Large intestine (tissue), 3 donors: ENCODE data around the gene CNTNAP2. TPM values are rescaled to one million over a fixed set of nuclear protein-coding genes. Genes with fewer than 3 reads are reported as not detected.

Experiments used
- DNase-seq, 2 donors: peaks; one replicate each; pipeline versions ENCODE4 v3.0.0 to v3.0.0-alpha.2; 2013
- H3K27ac ChIP-seq: one replicate; pipeline ENCODE4 v1.5.1; 2013; ENCODE audit warnings: low read length
- H3K27me3 ChIP-seq: 2 replicates; pipeline ENCODE4 v1.6.1; 2013; ENCODE audit warnings: low read length; ENCODE audit not compliant: control insufficient read depth, insufficient read depth
- H3K36me3 ChIP-seq: 2 replicates; pipeline ENCODE4 v1.6.1; 2013; ENCODE audit warnings: low read length; ENCODE audit not compliant: control insufficient read depth, insufficient read depth
- H3K4me1 ChIP-seq: one replicate; pipeline ENCODE4 v1.6.1; 2013; ENCODE audit warnings: low read length; ENCODE audit not compliant: control insufficient read depth, insufficient read depth
- H3K4me3 ChIP-seq: one replicate; pipeline ENCODE4 v1.5.1; 2013; ENCODE audit warnings: low read length
- H3K9me3 ChIP-seq: one replicate; pipeline ENCODE4 v1.6.1; 2013; ENCODE audit warnings: mild to moderate bottlenecking, low read depth, low read length, moderate library complexity; ENCODE audit not compliant: control insufficient read depth
- WGBS: methylation state at CpG from one replicate; pipeline ENCODE4 v1.1.5; 2013; ENCODE audit warnings: low lambda C conversion rate; ENCODE audit not compliant: insufficient coverage; 5-methylcytosine and 5-hydroxymethylcytosine counted together
- polyA plus RNA-seq: library from polyadenylated mRNA; unstranded; fragments of 120-200 nt; gene quantifications from one replicate; pipeline ENCODE4 v1.2.1, GENCODE V29; 2013

The CNTNAP2 gene
- polyA plus RNA-seq, 1 donor, result 12.9 TPM

GRCh38 chr7:147912946-147913638 lies 1796.5 kb downstream of the CNTNAP2 start:
- H3K4me1 ChIP-seq, result no peaks in the 10 kb centered on the region
- no peak overlapping the region for H3K4me3 ChIP-seq
- no peaks in the 10 kb centered on the region for H3K9me3 ChIP-seq
- no peaks in the 10 kb centered on the region for H3K27me3 ChIP-seq
- no CpG with 5 or more reads among the region's 2 CpGs for WGBS
- no peak for DNase-seq
- H3K36me3 ChIP-seq, result no peaks in the 10 kb centered on the region
- no peak overlapping the region for H3K27ac ChIP-seq

DNA sequence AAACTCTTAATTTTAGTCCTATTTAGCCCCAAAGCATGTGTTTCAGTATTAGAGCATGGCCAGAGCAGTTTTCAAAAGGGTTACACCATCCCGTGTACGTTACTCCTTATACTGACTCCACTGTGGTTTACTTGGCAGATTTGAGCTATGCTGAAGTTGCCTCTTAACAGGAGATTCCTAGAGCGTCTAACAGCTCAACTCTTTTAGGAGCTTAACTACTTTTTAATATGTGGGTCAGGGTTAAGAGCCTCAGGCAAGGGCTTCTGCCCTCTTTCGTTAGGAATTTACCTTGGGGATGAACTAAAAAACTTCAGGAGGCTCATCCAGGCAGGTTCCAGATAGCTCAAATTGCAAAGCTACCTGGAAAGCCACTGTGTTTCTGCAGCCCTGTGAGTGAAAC lies 1799.2 kb downstream of the CNTNAP2 start:
- Histone ChIP-seq H3K27me3 (no peaks in the 10 kb centered on the region), H3K9me3 (no peaks in the 10 kb centered on the region), H3K27ac (no peak overlapping the region), H3K36me3 (no peaks in the 10 kb centered on the region), H3K4me1 (no peaks in the 10 kb centered on the region), H3K4me3 (no peak overlapping the region)
- WGBS, result no CpG with 5 or more reads among the region's 4 CpGs
- DNase-seq, result no peak

- 88% methylated on average over 2 of the region's 4 CpGs for WGBS
- no peaks in the 10 kb centered on the region for H3K27me3 ChIP-seq
- H3K4me1 ChIP-seq, result no peaks in the 10 kb centered on the region
- H3K36me3 ChIP-seq, result no peaks in the 10 kb centered on the region
- H3K27ac ChIP-seq, result no peak overlapping the region
- no peak for DNase-seq
- no peaks in the 10 kb centered on the region for H3K9me3 ChIP-seq
- H3K4me3 ChIP-seq, result no peak overlapping the region
These were observed 1800.0 kb downstream of the CNTNAP2 start for GRCh38 chr7:147916573-147916972.

DNA sequence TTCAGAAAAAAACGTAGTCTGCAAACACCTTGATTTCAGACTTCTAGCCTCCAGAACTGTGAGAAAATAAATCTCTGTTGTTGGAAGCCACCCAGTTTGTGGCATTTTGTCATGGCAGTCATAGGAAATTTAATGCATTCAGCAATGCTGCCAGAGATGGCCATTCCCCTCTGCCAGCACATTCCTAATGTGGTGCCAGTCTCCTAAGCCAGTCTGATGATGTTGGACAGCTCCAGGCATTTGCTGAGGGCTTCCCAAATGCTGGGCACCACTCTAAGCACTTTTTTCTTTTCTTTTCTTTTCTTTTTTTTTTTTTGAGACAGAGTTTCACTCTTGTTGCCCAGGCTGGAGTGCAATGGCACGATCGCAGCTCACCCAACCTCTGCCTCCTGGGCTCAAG lies 1807.2 kb downstream of the CNTNAP2 start:
- Histone ChIP-seq H3K27ac (no peak overlapping the region), H3K4me1 (no peaks in the 10 kb centered on the region), H3K27me3 (no peaks in the 10 kb centered on the region), H3K9me3 (no peaks in the 10 kb centered on the region), H3K36me3 (no peaks in the 10 kb centered on the region), H3K4me3 (no peak overlapping the region)
- no peak for DNase-seq
- WGBS, result no CpG with 5 or more reads among the region's 3 CpGs

DNA sequence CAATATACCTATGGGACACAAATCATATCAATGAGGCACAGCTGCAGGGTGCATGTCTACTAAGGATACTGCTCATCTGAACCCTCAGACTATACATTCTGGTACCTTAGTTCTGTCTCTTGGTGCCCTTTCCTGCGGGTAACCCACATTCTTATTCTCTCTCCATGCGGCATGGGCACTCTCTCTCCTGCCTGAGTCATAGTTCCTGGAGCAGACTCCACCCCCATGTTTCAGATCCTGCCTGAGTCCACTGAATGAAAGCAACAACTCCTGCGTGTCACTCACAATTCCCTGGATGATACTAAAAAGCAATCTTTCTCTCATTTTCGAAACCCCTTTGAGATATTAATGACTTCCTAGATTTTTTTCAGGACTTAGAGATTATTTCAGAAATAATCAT lies 1820.8 kb downstream of the CNTNAP2 start:
- Histone ChIP-seq H3K27me3 (no peaks in the 10 kb centered on the region), H3K4me3 (no peak overlapping the region), H3K27ac (no peak overlapping the region), H3K9me3 (no peaks in the 10 kb centered on the region), H3K4me1 (no peaks in the 10 kb centered on the region), H3K36me3 (no peaks in the 10 kb centered on the region)
- WGBS, result 100% methylated on average over 1 of the region's 4 CpGs
- no peak for DNase-seq

GRCh38 chr7:147941381-147941780 lies 1824.8 kb downstream of the CNTNAP2 start:
- Histone ChIP-seq H3K4me1 (no peaks in the 10 kb centered on the region), H3K36me3 (no peaks in the 10 kb centered on the region), H3K27me3 (no peaks in the 10 kb centered on the region), H3K9me3 (no peaks in the 10 kb centered on the region), H3K4me3 (no peak overlapping the region), H3K27ac (no peak overlapping the region)
- no peak for DNase-seq
- 0% methylated on average over 1 of the region's 3 CpGs for WGBS

- Histone ChIP-seq H3K4me3 (no peak overlapping the region), H3K36me3 (no peaks in the 10 kb centered on the region), H3K27me3 (no peaks in the 10 kb centered on the region), H3K4me1 (no peaks in the 10 kb centered on the region), H3K9me3 (no peaks in the 10 kb centered on the region), H3K27ac (no peak overlapping the region)
- no peak for DNase-seq
- 90% methylated on average over 2 of the region's 2 CpGs for WGBS
These were observed 1827.7 kb downstream of the CNTNAP2 start for GRCh38 chr7:147944321-147944720.

DNA sequence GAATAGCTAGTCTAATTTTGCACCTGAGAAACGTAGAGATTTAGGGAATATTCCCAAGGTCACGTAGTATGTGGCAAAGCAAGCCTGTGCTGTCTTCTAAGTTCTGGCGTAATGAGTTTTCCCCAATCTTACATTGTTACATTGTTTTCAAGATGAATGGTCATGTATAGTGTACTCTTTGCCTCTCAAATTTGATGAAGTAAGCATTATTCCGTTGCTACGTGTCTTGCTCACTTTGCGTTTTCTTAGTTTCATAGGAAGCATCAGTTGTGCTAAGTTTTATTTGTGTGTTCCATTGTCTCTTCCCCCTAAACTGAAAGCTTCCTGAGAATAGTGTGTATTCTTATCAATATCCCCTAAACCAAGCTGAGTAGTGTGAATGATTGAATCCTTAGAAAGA lies 1836.3 kb downstream of the CNTNAP2 start:
- H3K4me3 ChIP-seq, result no peak overlapping the region
- no peak overlapping the region for H3K27ac ChIP-seq
- no peak for DNase-seq
- H3K9me3 ChIP-seq, result no peaks in the 10 kb centered on the region
- H3K27me3 ChIP-seq, result no peaks in the 10 kb centered on the region
- H3K36me3 ChIP-seq, result no peaks in the 10 kb centered on the region
- 100% methylated on average over 2 of the region's 6 CpGs for WGBS
- H3K4me1 ChIP-seq, result no peaks in the 10 kb centered on the region

DNA sequence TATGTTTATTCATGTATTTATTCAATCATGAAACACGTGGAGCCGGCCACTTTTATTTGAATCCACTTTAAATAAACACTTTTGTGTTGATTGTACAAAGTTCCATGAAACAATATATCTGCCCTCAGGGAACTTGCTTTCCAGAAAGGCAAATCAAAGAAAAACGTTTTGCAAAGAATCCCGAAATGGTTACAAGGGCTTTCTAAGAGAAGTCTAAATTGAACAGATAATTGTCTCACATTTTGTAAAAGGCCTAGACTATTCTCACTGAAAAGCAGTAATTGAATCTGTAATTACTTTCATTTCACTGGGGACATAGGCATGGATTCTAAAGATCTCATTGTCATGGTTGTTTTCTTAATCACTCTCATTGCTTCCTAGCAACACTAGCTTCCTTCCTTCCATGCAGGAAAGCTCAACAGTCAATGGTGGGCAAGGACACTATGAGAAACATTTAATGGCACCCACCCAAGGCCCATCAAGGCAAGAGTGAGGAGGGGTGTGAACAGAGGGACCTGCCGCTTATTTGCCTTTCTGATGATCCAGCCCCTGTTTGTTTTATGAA lies 1851.5 kb downstream of the CNTNAP2 start:
- Histone ChIP-seq H3K9me3 (no peaks in the 10 kb centered on the region), H3K4me1 (no peaks in the 10 kb centered on the region), H3K27ac (no peak overlapping the region), H3K4me3 (no peak overlapping the region), H3K27me3 (no peaks in the 10 kb centered on the region), H3K36me3 (no peaks in the 10 kb centered on the region)
- no peak for DNase-seq
- WGBS, result 96% methylated on average over 4 of the region's 5 CpGs

DNA sequence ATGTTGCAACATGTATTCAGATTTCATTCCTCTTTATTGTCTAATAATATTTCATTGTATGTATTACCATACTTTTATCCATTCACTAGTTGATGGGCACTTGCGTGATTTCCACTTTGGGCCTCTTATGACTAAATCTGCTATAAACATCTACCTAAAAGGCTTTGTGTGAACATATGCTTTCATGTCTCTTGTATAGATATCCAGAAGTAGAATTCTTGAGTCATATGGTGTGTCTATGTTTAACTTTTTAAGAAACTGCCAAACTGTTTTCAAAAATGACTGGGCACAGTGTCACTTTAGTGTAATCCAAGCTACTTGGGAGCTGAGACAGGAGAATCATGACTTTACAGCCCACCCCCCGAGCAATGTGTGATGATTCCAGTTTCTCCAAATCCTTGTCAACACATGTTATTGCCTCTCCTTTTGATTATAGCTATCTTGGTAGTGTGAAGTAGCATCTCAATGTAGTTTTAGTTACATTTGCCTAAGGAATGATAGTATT lies 1855.1 kb downstream of the CNTNAP2 start:
- no peak overlapping the region for H3K4me3 ChIP-seq
- no peak overlapping the region for H3K27ac ChIP-seq
- WGBS, result 100% methylated on average over 1 of the region's 2 CpGs
- no peaks in the 10 kb centered on the region for H3K36me3 ChIP-seq
- H3K9me3 ChIP-seq, result no peaks in the 10 kb centered on the region
- H3K27me3 ChIP-seq, result no peaks in the 10 kb centered on the region
- no peaks in the 10 kb centered on the region for H3K4me1 ChIP-seq
- DNase-seq, result no peak

DNA sequence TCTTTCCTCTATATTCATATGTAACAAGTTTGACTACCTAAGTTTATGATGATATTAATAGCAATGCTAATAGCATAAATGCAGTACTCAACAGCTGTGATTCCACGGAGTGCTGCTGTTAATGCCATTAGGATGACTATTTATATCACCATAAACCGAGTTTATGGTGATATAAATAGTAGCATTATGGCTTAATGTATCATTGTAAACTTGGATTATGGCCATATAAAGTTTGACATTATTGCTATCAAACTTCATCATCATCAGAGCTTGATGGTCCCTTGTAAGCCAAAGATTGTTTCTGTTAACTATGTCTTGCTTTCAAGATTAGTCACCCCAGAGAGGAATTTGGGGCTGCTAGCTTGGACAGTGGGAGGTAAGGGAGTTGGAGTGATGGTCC lies 1861.6 kb downstream of the CNTNAP2 start:
- no CpG with 5 or more reads among the region's 2 CpGs for WGBS
- H3K4me1 ChIP-seq, result no peaks in the 10 kb centered on the region

More for the DNA sequence above, 1861.6 kb downstream of the CNTNAP2 start:
- Histone ChIP-seq H3K27me3 (no peaks in the 10 kb centered on the region), H3K36me3 (no peaks in the 10 kb centered on the region), H3K27ac (no peak overlapping the region), H3K4me3 (no peak overlapping the region), H3K9me3 (no peaks in the 10 kb centered on the region)
- DNase-seq, result no peak
